T-helper 9 cell (primary cell): Measurements from ENCODE around the gene MASP2.
"Not testable (repeated sequence)": the region's sequence is repeated elsewhere in the genome, so short reads cannot be mapped to it uniquely, and the experiment has no call there.

Experiments
- DNase-seq: peaks from one replicate; pipeline ENCODE4 v3.0.0-alpha.2; 2020
- total RNA-seq, 2 donors: gene quantifications; one replicate each; lab custom pipeline; 2026; lab: John Stamatoyannopoulos, UW

The MASP2 gene
- total RNA-seq = 0 to 0.07 reads per million in 2 donors

GRCh38 chr1:11046625-11047365 is at the start of gene MASP2:
TSS of gene MASP2 (minus strand) at chr1:11047239. CDS start at chr1:11047207, 32 bp downstream.
- DNase-seq = no peak

- DNase-seq = not testable (repeated sequence)
Measured at GRCh38 chr1:11083784-11084183, 36.7 kb upstream of the MASP2 start.

- DNase-seq = no peak
Measured at GRCh38 chr1:11080931-11081330, 33.9 kb upstream of the MASP2 start.

GRCh38 chr1:11078631-11079030 is 31.6 kb upstream of the MASP2 start:
- DNase-seq = no peak

- not testable (repeated sequence) for DNase-seq
Measured at GRCh38 chr1:11073398-11073797, 26.4 kb upstream of the MASP2 start.

GRCh38 chr1:11072216-11072917 is 25.3 kb upstream of the MASP2 start:
- no peak for DNase-seq

GRCh38 chr1:11071463-11072215 is 24.6 kb upstream of the MASP2 start:
- DNase-seq = no peak

- no peak for DNase-seq
Measured at GRCh38 chr1:11070876-11071275, 23.8 kb upstream of the MASP2 start.

- no peak for DNase-seq
Measured at GRCh38 chr1:11068600-11069473, 21.8 kb upstream of the MASP2 start.

- DNase-seq = no peak
Measured at GRCh38 chr1:11067716-11068599, 20.9 kb upstream of the MASP2 start.

- no peak for DNase-seq
Measured at GRCh38 chr1:11065796-11066195, 18.8 kb upstream of the MASP2 start.

- DNase-seq = no peak
Measured at GRCh38 chr1:11064942-11065341, 17.9 kb upstream of the MASP2 start.

- not testable (repeated sequence) for DNase-seq
Measured at GRCh38 chr1:11063937-11064537, 17.0 kb upstream of the MASP2 start.

GRCh38 chr1:11062965-11063401 is 15.9 kb upstream of the MASP2 start:
- no peak for DNase-seq

- DNase-seq = no peak
Measured at GRCh38 chr1:11061652-11062365, 14.8 kb upstream of the MASP2 start.

- peak; percentile 86 for DNase-seq
Measured at GRCh38 chr1:11059968-11060830, 13.2 kb upstream of the MASP2 start, which contains the start of gene SRM. TSS of gene SRM (minus strand) at chr1:11060018. CDS start at chr1:11059943, 75 bp downstream.

GRCh38 chr1:11059155-11059967 is 12.3 kb upstream of the MASP2 start:
- DNase-seq = no peak

GRCh38 chr1:11058595-11059154 is 11.6 kb upstream of the MASP2 start:
- DNase-seq = no peak
